ENCODE results near the gene PDE4B. TPM values are rescaled to one million over a fixed set of nuclear protein-coding genes. Genes with fewer than 3 reads are reported as not detected.

The PDE4B gene
- total and polyA plus RNA-seq, 10 of the 15 experiments (the other 5 are each of a cell fraction or from before 2014, with no cell fraction given): 3.0 to 13.2 (median 5.7) TPM

GRCh38 chr1:66374561-66375111 is 581.9 kb downstream of the PDE4B start (continued):
- no peak for TF ChIP-seq ZBTB4 (CRISPR knock-in tag; IDR thresholded peaks at IDR 0.05)
- TF ChIP-seq RUNX3 (IDR thresholded peaks at IDR 0.05; ENCODE audit: low read length): peak; percentile 92
- no peak for TF ChIP-seq FOS (IDR thresholded peaks at IDR 0.05; ENCODE audit: borderline replicate concordance, extremely low read depth, insufficient read length)
- TF ChIP-seq BCL11A (IDR thresholded peaks at IDR 0.05; ENCODE audit: low read depth, low read length): peak; percentile 71
- TF ChIP-seq USF2 (IDR thresholded peaks at IDR 0.05; ENCODE audit: borderline replicate concordance, low read depth, low read length): no peak
- TF ChIP-seq ZSCAN29 (IDR thresholded peaks at IDR 0.05): no peak
- TF ChIP-seq PML (IDR thresholded peaks at IDR 0.05; ENCODE audit: low read length): peak; percentile 79; the same call in 1 of the 2 replicates
- TF ChIP-seq SPI1 (IDR thresholded peaks at IDR 0.05; ENCODE audit: borderline replicate concordance, insufficient read depth, low read depth, low read length): peak; percentile 17; the same call in 1 of the 2 replicates
- TF ChIP-seq TCF12 (IDR thresholded peaks at IDR 0.05; ENCODE audit: low read depth, low read length): no peak
- peak; percentile 97 for TF ChIP-seq NFIC (IDR thresholded peaks at IDR 0.05; ENCODE audit: low read depth, low read length)
- TF ChIP-seq NFXL1 (IDR thresholded peaks at IDR 0.05; ENCODE audit: borderline replicate concordance): no peak
- no peak for TF ChIP-seq ZNF274 (IDR thresholded peaks at IDR 0.05; ENCODE audit: insufficient read depth, insufficient read length)
- TF ChIP-seq BMI1 (IDR thresholded peaks at IDR 0.05; ENCODE audit: borderline replicate concordance): 0 out of 2 replicates have a peak, but pooled peaks have one; percentile 25
- TF ChIP-seq ELK1 (IDR thresholded peaks at IDR 0.05; ENCODE audit: low read depth, low read length): no peak
- TF ChIP-seq PKNOX1 (IDR thresholded peaks at IDR 0.05): no peak
- TF ChIP-seq NR2C2 (IDR thresholded peaks at IDR 0.05; ENCODE audit: borderline replicate concordance, control insufficient read depth, insufficient read length, low read depth): no peak
- TF ChIP-seq STAT1 (conservative IDR thresholded peaks at IDR 0.05): no peak
- peak; percentile 59 for TF ChIP-seq MEF2B (IDR thresholded peaks at IDR 0.05; ENCODE audit: partially characterized antibody, poor library complexity, severe bottlenecking)
- TF ChIP-seq RBBP5 (conservative IDR thresholded peaks at IDR 0.05): no peak
- TF ChIP-seq ZNF24 (IDR thresholded peaks at IDR 0.05): no peak
- TF ChIP-seq ATF7 (IDR thresholded peaks at IDR 0.05; ENCODE audit: low read depth): peak; percentile 75
- TF ChIP-seq YY1 (IDR thresholded peaks at IDR 0.05; ENCODE audit: low read depth, low read length): no peak

All from GM12878 (cell line).